ENCODE measurements around the gene ARMC2. TPM values are rescaled to one million over a fixed set of nuclear protein-coding genes. Genes with fewer than 3 reads are reported as not detected.

Gene ARMC2
- total and polyA plus RNA-seq, 8 donors: 0.46 to 13.4 (median 2.3) TPM; not detected in 1

DNA sequence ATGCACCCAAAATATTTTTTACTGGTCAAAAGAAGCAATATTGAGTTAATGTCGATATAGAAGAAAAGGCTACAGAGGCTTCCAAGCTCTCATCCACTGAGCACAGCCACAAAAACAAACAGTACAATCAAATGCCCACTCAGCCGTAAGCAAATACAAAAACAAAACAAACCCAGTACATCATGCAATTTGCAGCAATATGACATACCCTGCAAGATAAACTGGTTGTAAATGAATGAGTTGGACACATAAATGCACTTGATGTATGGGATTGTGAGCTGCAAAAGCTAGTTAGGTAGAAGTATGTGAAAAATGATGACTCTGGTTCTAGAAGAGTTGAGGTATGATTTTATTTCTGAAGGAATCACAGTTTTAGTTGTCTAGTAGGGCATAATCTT lies 162.5 kb downstream of the ARMC2 start:
- Histone ChIP-seq H3K27me3 (no peaks in the 10 kb centered on the region), H3K36me3 (no peaks in the 10 kb centered on the region), H3K27ac (peak overlapping the region in 4 of 5 donors; percentile 93 to 98 (median 98)), H3K9me3 (no peaks in the 10 kb centered on the region), H3K4me1 (peaks cover 4 to 62% (median 27%) of the 10 kb centered on the region in 4 donors), H3K4me3 (peak overlapping the region in 1 of 4 donors; percentile 84)
- DNase-seq: peak in 1 of 2 donors; percentile 40
- 32 to 51% (median 38%) methylated on average over 2 of the region's 2 CpGs for WGBS, 5 donors
- intact Hi-C loops (cut with DNase I; ENCODE audit: low total_unique reads): no loop called here
- no peak for TF ChIP-seq EP300 (IDR thresholded peaks at IDR 0.05)
- no peak for TF ChIP-seq POLR2A (IDR thresholded peaks at IDR 0.05)
- TF ChIP-seq, protein P1, sequence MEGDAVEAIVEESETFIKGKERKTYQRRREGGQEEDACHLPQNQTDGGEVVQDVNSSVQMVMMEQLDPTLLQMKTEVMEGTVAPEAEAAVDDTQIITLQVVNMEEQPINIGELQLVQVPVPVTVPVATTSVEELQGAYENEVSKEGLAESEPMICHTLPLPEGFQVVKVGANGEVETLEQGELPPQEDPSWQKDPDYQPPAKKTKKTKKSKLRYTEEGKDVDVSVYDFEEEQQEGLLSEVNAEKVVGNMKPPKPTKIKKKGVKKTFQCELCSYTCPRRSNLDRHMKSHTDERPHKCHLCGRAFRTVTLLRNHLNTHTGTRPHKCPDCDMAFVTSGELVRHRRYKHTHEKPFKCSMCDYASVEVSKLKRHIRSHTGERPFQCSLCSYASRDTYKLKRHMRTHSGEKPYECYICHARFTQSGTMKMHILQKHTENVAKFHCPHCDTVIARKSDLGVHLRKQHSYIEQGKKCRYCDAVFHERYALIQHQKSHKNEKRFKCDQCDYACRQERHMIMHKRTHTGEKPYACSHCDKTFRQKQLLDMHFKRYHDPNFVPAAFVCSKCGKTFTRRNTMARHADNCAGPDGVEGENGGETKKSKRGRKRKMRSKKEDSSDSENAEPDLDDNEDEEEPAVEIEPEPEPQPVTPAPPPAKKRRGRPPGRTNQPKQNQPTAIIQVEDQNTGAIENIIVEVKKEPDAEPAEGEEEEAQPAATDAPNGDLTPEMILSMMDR (IDR thresholded peaks at IDR 0.05): no peak
- TF ChIP-seq POLR2AphosphoS5 (IDR thresholded peaks at IDR 0.05): no peak

DNA sequence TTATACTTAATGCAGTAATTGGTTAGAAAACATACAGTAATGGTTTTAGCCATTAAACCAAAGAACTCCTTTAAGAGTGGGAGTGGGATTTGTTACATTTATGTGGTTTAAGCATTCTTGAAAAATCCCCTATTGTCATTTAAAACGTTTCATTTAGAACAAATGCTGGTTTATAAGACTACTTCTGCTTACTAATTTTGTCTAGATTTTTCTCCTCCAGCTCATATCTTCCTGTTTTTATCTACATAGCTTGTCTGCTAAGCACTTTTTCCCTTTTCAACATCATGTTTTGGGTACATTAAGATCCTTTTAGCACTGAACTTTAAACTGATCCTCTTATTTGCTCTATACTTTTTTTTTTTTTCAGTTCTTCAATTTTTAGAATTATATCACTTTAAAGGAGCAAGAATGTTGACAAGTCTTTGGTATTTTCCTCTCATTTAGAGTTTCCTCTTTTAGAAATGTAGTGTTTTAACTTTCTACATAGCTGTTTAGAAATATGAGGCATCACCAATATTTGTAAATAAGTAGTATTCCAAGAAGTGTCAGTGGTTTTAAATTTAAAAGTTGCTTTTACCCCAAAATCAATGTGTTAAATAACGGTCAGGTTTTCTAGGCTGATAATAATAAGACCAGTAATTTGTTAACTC lies 165.6 kb downstream of the ARMC2 start:
- no peak overlapping the region for H3K4me3 ChIP-seq
- intact Hi-C loops (cut with DNase I; ENCODE audit: low total_unique reads): no loop called here
- peaks cover 0 to 39% (median 14%) of the 10 kb centered on the region in 4 donors for H3K4me1 ChIP-seq
- H3K27ac ChIP-seq: peak overlapping the region in 3 of 5 donors; percentile 45 to 52 (median 51)
- no peaks in the 10 kb centered on the region for H3K27me3 ChIP-seq
- WGBS, 5 donors: 41 to 46% (median 43%) methylated on average over 2 of the region's 2 CpGs
- H3K9me3 ChIP-seq: no peaks in the 10 kb centered on the region
- H3K36me3 ChIP-seq: no peaks in the 10 kb centered on the region
- TF ChIP-seq POLR2A (IDR thresholded peaks at IDR 0.05): no peak
- TF ChIP-seq, protein P1 (IDR thresholded peaks at IDR 0.05): no peak
- TF ChIP-seq EP300 (IDR thresholded peaks at IDR 0.05): no peak
- no peak for TF ChIP-seq POLR2AphosphoS5 (IDR thresholded peaks at IDR 0.05)
- DNase-seq: no peak

DNA sequence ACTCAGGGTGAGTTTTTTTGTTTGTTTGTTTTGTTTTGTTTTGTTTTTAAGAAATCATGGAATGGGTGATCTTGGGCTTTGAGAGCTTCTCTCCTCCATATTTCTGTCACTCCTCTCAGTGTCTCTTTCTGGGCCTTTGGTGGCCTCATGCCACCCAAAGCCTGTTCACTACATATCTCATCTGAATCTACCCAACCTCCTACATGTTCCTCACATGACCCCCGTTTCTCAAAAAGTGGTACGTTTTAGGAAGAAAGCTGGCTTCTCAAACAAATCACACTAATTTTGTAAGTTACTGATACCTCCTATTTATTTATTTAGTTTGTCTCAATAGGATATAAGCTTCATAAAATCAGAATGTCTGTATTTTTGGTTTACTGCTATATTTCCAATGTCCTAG lies 166.4 kb downstream of the ARMC2 start:
- DNase-seq: no peak
- no peaks in the 10 kb centered on the region for H3K27me3 ChIP-seq
- 64 to 84% (median 77%) methylated on average over 2 of the region's 2 CpGs for WGBS, 5 donors
- intact Hi-C loops (cut with DNase I; ENCODE audit: low total_unique reads): no loop called here
- no peak overlapping the region for H3K4me3 ChIP-seq
- no peak for TF ChIP-seq EP300 (IDR thresholded peaks at IDR 0.05)
- peak overlapping the region in 3 of 5 donors; percentile 20 to 52 (median 51) for H3K27ac ChIP-seq
- no peaks in the 10 kb centered on the region for H3K9me3 ChIP-seq
- peaks cover 0 to 39% (median 14%) of the 10 kb centered on the region in 4 donors for H3K4me1 ChIP-seq
- no peaks in the 10 kb centered on the region for H3K36me3 ChIP-seq

DNA sequence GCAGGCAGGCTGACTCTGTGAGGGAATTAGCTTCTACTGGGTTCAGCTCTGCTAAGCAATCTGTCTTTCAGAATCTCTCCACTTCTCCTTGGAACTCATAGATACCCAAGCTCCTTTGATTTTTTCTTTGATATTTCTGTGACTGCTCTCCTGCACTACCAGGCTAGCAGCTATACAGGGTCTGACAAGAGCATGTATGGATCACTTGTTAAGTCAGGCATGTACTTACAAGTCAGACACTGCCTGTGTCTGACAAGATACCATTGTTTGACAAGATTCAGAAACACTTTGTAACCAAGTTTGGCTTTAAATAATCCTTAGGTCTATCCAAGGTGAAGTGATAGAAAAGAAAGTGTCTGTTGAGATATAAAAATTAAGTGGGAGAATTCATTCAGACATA lies 167.0 kb downstream of the ARMC2 start:
- H3K4me1 ChIP-seq: peaks cover 0 to 35% (median 13%) of the 10 kb centered on the region in 4 donors

More for the DNA sequence above, 167.0 kb downstream of the ARMC2 start:
- DNase-seq: no peak
- TF ChIP-seq EP300 (IDR thresholded peaks at IDR 0.05) (no peak), POLR2A (IDR thresholded peaks at IDR 0.05) (no peak), POLR2AphosphoS5 (IDR thresholded peaks at IDR 0.05) (no peak)
- TF ChIP-seq, protein P1 (IDR thresholded peaks at IDR 0.05): no peak
- intact Hi-C loops (cut with DNase I; ENCODE audit: low total_unique reads): no loop called here
- Histone ChIP-seq H3K27ac (peak overlapping the region in 3 of 5 donors; percentile 20 to 52 (median 51)), H3K9me3 (no peaks in the 10 kb centered on the region), H3K4me3 (no peak overlapping the region), H3K27me3 (no peaks in the 10 kb centered on the region), H3K36me3 (no peaks in the 10 kb centered on the region)
